HCT116 (cell line): ENCODE data around the gene RPL14. TPM values are rescaled to one million over a fixed set of nuclear protein-coding genes. Genes with fewer than 3 reads are reported as not detected.

Experiments used
- ATAC-seq: fragments of 200-7000 bp; cut with Tn5 transposase; 2 replicates; pipeline ENCODE4 v1.9.1; 2020; ENCODE audit warnings: mild to moderate bottlenecking, moderate library complexity
- BruUV-seq: library from RNA; stranded (reverse); fragments of 400-500 nt; replicated peaks from 2 replicates; lab custom pipeline; 2021; lab: Mats Ljungman, UMichigan
- CTCF ChIA-PET: fragments of 300-600 bp; sonication (Branson Sonifier 250); formaldehyde crosslinking; loops from one replicate; lab custom pipeline; 2021; ENCODE audit warnings: antibody characterized with exemption; lab: Charles Lee
- POLR2A ChIA-PET: fragments of 300-600, 350-600 bp; sonication (Branson Sonifier 250); formaldehyde crosslinking; loops from one replicate; lab custom pipeline; 2021; ENCODE audit warnings: antibody characterized with exemption; lab: Charles Lee
- RAD21 ChIA-PET, 2 experiments: fragments of 300-600 bp; sonication (Branson Sonifier 250); formaldehyde crosslinking; loops; one replicate each; lab custom pipeline; 2023; ENCODE audit warnings: low total read pairs in 2 of 2; ENCODE audit not compliant: uncharacterized antibody in 2 of 2, unreplicated experiment in 2 of 2, low non-redundant PET in 1 of 2; lab: Charles Lee
- DNase-seq: peaks from one replicate; pipeline ENCODE4 v3.0.0-alpha.2; 2010; ENCODE audit warnings: low read depth, low spot score
- H2AFZ ChIP-seq: fragments of 200-600 bp; shearing (Covaris generic), sonication (generic); 2 replicates; pipeline ENCODE4 v1.6.1; 2017; ENCODE audit warnings: low read depth, mixed run types, mixed read lengths, antibody characterized with exemption, low read length; ENCODE audit not compliant: poor library complexity, severe bottlenecking
- H3K27ac ChIP-seq: 2 replicates; pipeline ENCODE4 v1.5.1; 2012; ENCODE audit warnings: low read depth, low read length
- H3K27me3 ChIP-seq: fragments of 200-600 bp; sonication (generic); 2 replicates; pipeline ENCODE4 v1.6.1; 2016; ENCODE audit warnings: mixed run types, low read length, mixed read lengths; ENCODE audit not compliant: insufficient read depth
- H3K36me3 ChIP-seq, 2 experiments: fragments of 200-500 bp in 1 of 2; fragments of 200-600 bp in 1 of 2; sonication (Bioruptor generic) in 1 of 2; sonication (generic) in 1 of 2; 2 replicates each; pipeline versions ENCODE4 v1.5.1 to v1.6.1; 2014 to 2016; ENCODE audit warnings: low read length in 2 of 2, inconsistent platforms in 1 of 2, mixed read lengths in 1 of 2, mixed run types in 1 of 2; ENCODE audit not compliant: insufficient read depth in 2 of 2, control insufficient read depth in 1 of 2
- H3K4me1 ChIP-seq, 2 experiments: fragments of 200-600 bp in 1 of 2; sonication (generic) in 1 of 2; 2 replicates each; pipeline versions ENCODE4 v1.5.1 to v1.6.1; 2012 to 2017; ENCODE audit warnings: low read length in 2 of 2, inconsistent platforms in 1 of 2, mild to moderate bottlenecking in 1 of 2, mixed read lengths in 1 of 2, mixed run types in 1 of 2, moderate library complexity in 1 of 2; ENCODE audit not compliant: insufficient read depth in 2 of 2, control insufficient read depth in 1 of 2
- H3K4me2 ChIP-seq: fragments of 200-600 bp; sonication (generic); 2 replicates; pipeline ENCODE4 v1.6.1; 2017; ENCODE audit warnings: mixed run types, low read length, mixed read lengths
- H3K4me3 ChIP-seq, 2 experiments: fragments of 200-600 bp in 1 of 2; sonication (generic) in 1 of 2; replicated peaks in 1 of 2; 2 replicates each; pipeline ENCODE4 v1.5.1; 2011 to 2016; ENCODE audit warnings: low read length in 2 of 2, control low read depth in 1 of 2, low read depth in 1 of 2, mild to moderate bottlenecking in 1 of 2, mixed read lengths in 1 of 2, mixed run types in 1 of 2
- H3K79me2 ChIP-seq: fragments of 200-600 bp; sonication (generic); 2 replicates; pipeline ENCODE4 v1.6.1; 2017; ENCODE audit warnings: mild to moderate bottlenecking, mixed run types, low read length, moderate library complexity, mixed read lengths; ENCODE audit not compliant: insufficient read depth
- H3K9ac ChIP-seq: fragments of 200-600 bp; sonication (generic); 2 replicates; pipeline ENCODE4 v1.6.1; 2016; ENCODE audit warnings: low read length, mixed read lengths
- H3K9me2 ChIP-seq: fragments of 200-600 bp; sonication (generic), shearing (Covaris generic); 2 replicates; pipeline ENCODE4 v1.6.1; 2017; ENCODE audit warnings: mixed run types, mild to moderate bottlenecking, moderate library complexity; ENCODE audit not compliant: insufficient read depth
- H3K9me3 ChIP-seq, 2 experiments: fragments of 200-500 bp in 1 of 2; fragments of 200-600 bp in 1 of 2; sonication (Bioruptor generic) in 1 of 2; sonication (generic) in 1 of 2; 2 replicates each; pipeline ENCODE4 v1.6.1; 2014 to 2017; ENCODE audit warnings: low read length in 2 of 2, mixed read lengths in 2 of 2, inconsistent platforms in 1 of 2, low read depth in 1 of 2, mild to moderate bottlenecking in 1 of 2, mixed run types in 1 of 2, moderate library complexity in 1 of 2; ENCODE audit not compliant: control insufficient read depth in 1 of 2, insufficient read depth in 1 of 2
- H4K20me1 ChIP-seq: fragments of 200-600 bp; sonication (generic), shearing (Covaris generic); 2 replicates; pipeline ENCODE4 v1.6.1; 2017; ENCODE audit warnings: mixed run types, mild to moderate bottlenecking, moderate library complexity; ENCODE audit not compliant: insufficient read depth
- CBX3 ChIP-seq: IDR thresholded peaks from 2 replicates; pipeline ENCODE4 v1.6.1; 2012; ENCODE audit warnings: low read depth
- CEBPB ChIP-seq: IDR thresholded peaks from 2 replicates; pipeline ENCODE4 v1.6.1; 2012; ENCODE audit warnings: low read depth
- EGR1 ChIP-seq: IDR thresholded peaks from 2 replicates; pipeline ENCODE4 v1.6.1; 2012; ENCODE audit warnings: low read depth
- EZH2phosphoT487 ChIP-seq: fragments of 200-600 bp; IDR thresholded peaks from 2 replicates; pipeline ENCODE4 v1.6.1; 2018; ENCODE audit warnings: antibody characterized with exemption, borderline replicate concordance
- FOSL1 ChIP-seq: IDR thresholded peaks from 2 replicates; pipeline ENCODE4 v1.6.1; 2012; ENCODE audit warnings: low read depth
- RAD21 ChIP-seq: IDR thresholded peaks from 2 replicates; pipeline ENCODE4 v1.6.1; 2012; ENCODE audit warnings: low read depth, mild to moderate bottlenecking
- SP1 ChIP-seq: IDR thresholded peaks from 2 replicates; pipeline ENCODE4 v1.6.1; 2012; ENCODE audit warnings: low read depth
- SRF ChIP-seq: IDR thresholded peaks from 2 replicates; pipeline ENCODE4 v1.6.1; 2012; ENCODE audit warnings: low read depth
- YY1 ChIP-seq: IDR thresholded peaks from 2 replicates; pipeline ENCODE4 v1.6.1; 2011; ENCODE audit warnings: low read length, low read depth, moderate library complexity, mild to moderate bottlenecking; ENCODE audit not compliant: insufficient replicate concordance; ENCODE audit errors: extremely low read depth
- ZFX ChIP-seq: fragments of 450-650 bp; IDR thresholded peaks from 2 replicates; pipeline ENCODE4 v1.6.1; 2017
- ZNF274 ChIP-seq: fragments of 200-500 bp; sonication (Bioruptor generic); IDR thresholded peaks from 2 replicates; pipeline ENCODE4 v1.6.1; 2014; ENCODE audit warnings: mild to moderate bottlenecking, low read depth, low read length, inconsistent platforms
- intact Hi-C: fragments of 100-400 bp; cut with micrococcal nuclease; formaldehyde crosslinking; loops from 2 replicates; pipeline ENCODE4 v1.10.0; 2022
- total RNA-seq: library from RNA; stranded (reverse); gene quantifications from one replicate; pipeline ENCODE4 v1.2.1, GENCODE V29; 2021; ENCODE audit not compliant: unreplicated experiment
- TF ChIP-seq, protein P1 (sequence below): IDR thresholded peaks from 2 replicates; pipeline ENCODE4 v1.6.1; 2011; ENCODE audit warnings: mild to moderate bottlenecking, low read length, moderate library complexity; ENCODE audit not compliant: insufficient replicate concordance; ENCODE audit errors: extremely low read depth
- TF ChIP-seq, protein P2 (sequence below): IDR thresholded peaks from 2 replicates; pipeline ENCODE4 v1.6.1; 2012
- TF ChIP-seq, protein P3 (sequence below), 3 experiments: fragments of 200-600 bp in 1 of 3; sonication (generic) in 1 of 3; IDR thresholded peaks in 2 of 3; conservative IDR thresholded peaks in 1 of 3; 2 replicates each; pipeline ENCODE4 v1.5.1; 2012 to 2017; ENCODE audit warnings: low read depth in 2 of 3, low read length in 2 of 3, antibody characterized with exemption in 1 of 3, borderline replicate concordance in 1 of 3, control low read depth in 1 of 3, mild to moderate bottlenecking in 1 of 3, mixed read lengths in 1 of 3, mixed run types in 1 of 3, moderate library complexity in 1 of 3; ENCODE audit not compliant: insufficient read depth in 1 of 3
- TF ChIP-seq, protein P4 (sequence below): IDR thresholded peaks from 2 replicates; pipeline ENCODE4 v1.6.1; 2012

The RPL14 gene
- total RNA-seq, 1 experiment from 2014 or later = 2,938 TPM

DNA sequence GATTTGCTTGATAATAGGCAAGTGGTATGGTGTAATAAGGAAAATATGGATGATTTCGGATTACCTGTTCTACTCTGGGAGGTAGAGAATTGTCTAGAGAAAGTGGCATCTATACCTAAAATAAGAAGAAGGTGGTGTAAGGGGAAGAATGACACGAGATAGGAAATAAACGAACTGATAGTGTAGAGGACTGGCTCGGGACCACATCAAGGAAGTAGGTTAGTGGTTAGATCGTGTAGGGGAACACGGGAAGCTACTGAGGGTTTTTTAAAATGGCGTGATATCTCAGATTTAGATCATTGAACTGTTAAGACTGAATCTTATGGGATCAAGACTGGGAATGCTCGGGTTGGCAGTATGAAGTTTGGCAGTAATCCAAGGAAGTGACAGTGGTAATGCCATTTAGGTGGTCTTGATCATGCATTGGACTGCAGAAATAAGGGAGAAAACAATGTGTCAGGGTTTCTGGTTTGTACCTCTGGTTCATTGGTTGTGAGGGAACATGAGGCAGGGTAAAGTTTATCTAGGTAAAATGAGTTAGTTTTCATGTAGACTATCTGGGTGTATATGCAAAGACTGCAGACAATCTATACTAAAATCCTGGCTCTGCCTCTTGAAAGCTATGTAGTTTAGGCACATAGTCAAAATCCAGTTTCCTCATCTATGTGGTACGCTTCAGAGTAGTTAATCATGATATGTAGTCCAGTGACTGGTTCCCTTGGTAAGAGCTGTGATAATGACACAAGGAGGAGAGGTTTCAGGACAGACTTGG is 7.4 kb downstream of the RPL14 start:
- no peaks in the 10 kb centered on the region for H3K27me3 ChIP-seq
- H3K9me3 ChIP-seq = no peaks in the 10 kb centered on the region
- intact Hi-C loops = no loop called here
- no TSS peak for BruUV-seq
- no peak overlapping the region for H2AFZ ChIP-seq
- peaks cover 48 to 71% of the 10 kb centered on the region in 2 experiments for H3K36me3 ChIP-seq
- no peak overlapping the region for H3K27ac ChIP-seq
- H3K4me1 ChIP-seq = no peaks in the 10 kb centered on the region
- DNase-seq (no peak), ATAC-seq (peak; percentile 17; the same call in 1 of the 2 replicates)
- ChIA-PET RAD21 (no interaction called here), POLR2A (no interaction called here), CTCF (no interaction called here)
- no peak for TF ChIP-seq YY1
- TF ChIP-seq, protein P1, sequence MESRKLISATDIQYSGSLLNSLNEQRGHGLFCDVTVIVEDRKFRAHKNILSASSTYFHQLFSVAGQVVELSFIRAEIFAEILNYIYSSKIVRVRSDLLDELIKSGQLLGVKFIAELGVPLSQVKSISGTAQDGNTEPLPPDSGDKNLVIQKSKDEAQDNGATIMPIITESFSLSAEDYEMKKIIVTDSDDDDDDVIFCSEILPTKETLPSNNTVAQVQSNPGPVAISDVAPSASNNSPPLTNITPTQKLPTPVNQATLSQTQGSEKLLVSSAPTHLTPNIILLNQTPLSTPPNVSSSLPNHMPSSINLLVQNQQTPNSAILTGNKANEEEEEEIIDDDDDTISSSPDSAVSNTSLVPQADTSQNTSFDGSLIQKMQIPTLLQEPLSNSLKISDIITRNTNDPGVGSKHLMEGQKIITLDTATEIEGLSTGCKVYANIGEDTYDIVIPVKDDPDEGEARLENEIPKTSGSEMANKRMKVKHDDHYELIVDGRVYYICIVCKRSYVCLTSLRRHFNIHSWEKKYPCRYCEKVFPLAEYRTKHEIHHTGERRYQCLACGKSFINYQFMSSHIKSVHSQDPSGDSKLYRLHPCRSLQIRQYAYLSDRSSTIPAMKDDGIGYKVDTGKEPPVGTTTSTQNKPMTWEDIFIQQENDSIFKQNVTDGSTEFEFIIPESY = no peak
- no peak for TF ChIP-seq EZH2phosphoT487
- no peak for TF ChIP-seq CBX3
- TF ChIP-seq RAD21 = no peak
- TF ChIP-seq ZFX = no peak
- no peak for TF ChIP-seq ZNF274
- TF ChIP-seq EGR1 = no peak
- TF ChIP-seq SRF = no peak
- no peak for TF ChIP-seq SP1
- TF ChIP-seq, protein P2, sequence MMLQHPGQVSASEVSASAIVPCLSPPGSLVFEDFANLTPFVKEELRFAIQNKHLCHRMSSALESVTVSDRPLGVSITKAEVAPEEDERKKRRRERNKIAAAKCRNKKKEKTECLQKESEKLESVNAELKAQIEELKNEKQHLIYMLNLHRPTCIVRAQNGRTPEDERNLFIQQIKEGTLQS = no peak
- TF ChIP-seq FOSL1 = no peak
- TF ChIP-seq, protein P3, sequence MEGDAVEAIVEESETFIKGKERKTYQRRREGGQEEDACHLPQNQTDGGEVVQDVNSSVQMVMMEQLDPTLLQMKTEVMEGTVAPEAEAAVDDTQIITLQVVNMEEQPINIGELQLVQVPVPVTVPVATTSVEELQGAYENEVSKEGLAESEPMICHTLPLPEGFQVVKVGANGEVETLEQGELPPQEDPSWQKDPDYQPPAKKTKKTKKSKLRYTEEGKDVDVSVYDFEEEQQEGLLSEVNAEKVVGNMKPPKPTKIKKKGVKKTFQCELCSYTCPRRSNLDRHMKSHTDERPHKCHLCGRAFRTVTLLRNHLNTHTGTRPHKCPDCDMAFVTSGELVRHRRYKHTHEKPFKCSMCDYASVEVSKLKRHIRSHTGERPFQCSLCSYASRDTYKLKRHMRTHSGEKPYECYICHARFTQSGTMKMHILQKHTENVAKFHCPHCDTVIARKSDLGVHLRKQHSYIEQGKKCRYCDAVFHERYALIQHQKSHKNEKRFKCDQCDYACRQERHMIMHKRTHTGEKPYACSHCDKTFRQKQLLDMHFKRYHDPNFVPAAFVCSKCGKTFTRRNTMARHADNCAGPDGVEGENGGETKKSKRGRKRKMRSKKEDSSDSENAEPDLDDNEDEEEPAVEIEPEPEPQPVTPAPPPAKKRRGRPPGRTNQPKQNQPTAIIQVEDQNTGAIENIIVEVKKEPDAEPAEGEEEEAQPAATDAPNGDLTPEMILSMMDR (IDR thresholded peaks at IDR 0.05 in 2 of 3, conservative IDR thresholded peaks at IDR 0.05 in 1 of 3; ENCODE audit: borderline replicate concordance in 1 of 3, insufficient read depth in 1 of 3, low read depth in 2 of 3, low read length in 2 of 3) = no peak
- TF ChIP-seq CEBPB = no peak
- TF ChIP-seq, protein P4, sequence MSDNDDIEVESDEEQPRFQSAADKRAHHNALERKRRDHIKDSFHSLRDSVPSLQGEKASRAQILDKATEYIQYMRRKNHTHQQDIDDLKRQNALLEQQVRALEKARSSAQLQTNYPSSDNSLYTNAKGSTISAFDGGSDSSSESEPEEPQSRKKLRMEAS = no peak
- H3K4me3 ChIP-seq = no peak overlapping the region
- no peak overlapping the region for H3K9ac ChIP-seq
- H3K9me2 ChIP-seq = no peaks in the 10 kb centered on the region
- peaks cover 39% of the 10 kb centered on the region; the same call in 1 of the 2 replicates for H4K20me1 ChIP-seq
- H3K79me2 ChIP-seq = peaks cover 55% of the 10 kb centered on the region
- H3K4me2 ChIP-seq = no peak overlapping the region
